NCI-H2171 treated with DMSO at 0.1 percent for 48 hours (cell line): ENCODE measurements around the gene CDYL2.

Experiments
- DNase-seq: peaks from one replicate; lab custom pipeline; 2025; lab: John Stamatoyannopoulos, UW

CDYL2 gene

DNA sequence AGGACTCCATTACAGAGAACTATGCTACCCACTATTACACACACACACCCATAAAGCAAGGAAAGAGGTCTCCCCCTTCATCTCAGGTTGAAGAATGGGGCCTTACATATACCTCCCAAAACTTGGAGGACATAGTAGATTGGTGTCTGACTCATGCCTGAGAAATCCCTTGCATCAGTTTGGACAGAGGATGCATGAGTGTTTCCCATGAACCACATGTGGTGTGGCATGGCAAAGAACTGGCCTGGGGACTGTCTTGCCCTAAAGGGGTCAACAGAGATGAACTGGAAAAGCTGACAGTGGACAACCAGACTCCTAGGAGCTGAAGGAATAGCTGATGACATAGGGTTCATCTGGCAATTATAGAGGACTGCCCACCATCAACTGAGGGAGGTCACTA is 209.6 kb downstream of the CDYL2 start:
- no peak for DNase-seq

DNA sequence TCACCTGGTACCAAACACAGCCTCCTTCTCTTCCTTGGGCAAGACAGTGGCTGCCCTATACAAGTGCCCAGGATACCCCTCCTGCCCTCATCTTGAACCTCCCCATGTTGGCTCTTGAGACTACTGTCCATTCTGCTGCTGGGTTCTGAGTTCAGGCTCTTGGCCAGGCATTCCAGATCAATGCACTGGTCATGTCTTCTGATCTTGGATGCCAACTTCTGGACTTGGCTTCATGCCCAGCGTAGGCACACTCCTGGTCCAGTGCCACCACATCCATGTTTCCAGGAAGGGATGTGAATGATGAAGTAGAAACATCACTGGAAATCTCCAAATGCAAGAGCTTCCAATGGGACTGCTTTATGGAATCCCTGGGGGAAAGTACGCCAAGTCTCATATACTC is 212.1 kb downstream of the CDYL2 start:
- DNase-seq = no peak

DNA sequence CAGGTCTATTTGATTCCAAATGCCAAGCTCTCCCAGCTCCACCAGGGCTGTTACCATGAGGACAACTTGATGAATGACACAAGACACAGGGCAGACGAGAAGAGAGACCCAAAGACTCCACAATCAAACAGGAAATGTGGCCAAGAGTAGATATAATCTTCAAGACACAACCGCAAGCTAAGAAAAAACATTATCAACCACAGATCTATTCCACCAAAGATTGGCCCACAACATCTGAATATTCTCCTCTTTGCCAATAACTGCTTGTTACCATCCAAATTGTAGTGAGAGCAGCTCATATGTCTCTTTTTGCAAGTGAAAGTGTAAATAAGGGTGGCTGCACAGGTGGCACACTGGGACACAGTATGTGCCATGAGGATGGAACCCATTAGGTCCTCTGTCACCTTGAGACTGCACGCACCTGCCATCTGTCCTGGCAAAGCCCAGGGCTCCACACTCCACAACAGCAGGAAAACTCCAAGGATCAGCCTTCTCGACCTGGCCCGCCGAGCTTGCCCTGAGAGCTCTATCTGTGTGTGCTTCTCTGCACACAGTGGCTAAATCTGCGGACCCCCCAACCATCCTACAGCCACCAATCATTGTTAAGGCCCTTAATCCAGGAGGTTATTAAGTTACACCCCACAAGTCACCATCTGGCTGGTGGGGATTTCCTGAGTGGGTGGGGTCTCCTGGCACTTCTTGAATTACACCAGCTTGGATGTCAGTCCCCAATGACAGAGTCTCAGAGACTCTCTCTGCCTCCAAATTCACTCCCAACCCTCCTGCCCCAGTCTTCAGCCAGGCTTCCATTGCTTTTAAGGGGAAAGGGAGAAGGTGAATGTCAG is 213.1 kb downstream of the CDYL2 start:
- DNase-seq = peak; percentile 64

DNA sequence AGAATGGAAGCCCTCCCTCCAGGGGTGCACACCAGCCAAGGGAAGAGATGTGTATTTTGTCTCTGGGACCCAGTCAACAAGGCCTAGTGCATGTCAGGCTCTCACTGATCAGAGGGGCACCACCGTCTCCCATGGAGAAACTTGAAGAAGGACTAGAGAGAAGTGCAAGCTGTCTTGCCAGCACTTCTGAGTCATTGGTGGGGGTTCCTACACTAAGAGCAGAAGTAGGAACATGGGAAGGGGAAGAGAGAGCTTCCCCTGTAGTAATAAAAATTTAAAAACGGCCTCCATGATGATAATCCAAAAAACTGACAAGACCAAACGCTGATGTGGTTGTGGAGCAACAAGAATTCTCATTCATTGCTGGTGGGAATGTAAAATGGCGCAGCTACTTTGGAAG is 217.3 kb downstream of the CDYL2 start:
- DNase-seq = no peak

DNA sequence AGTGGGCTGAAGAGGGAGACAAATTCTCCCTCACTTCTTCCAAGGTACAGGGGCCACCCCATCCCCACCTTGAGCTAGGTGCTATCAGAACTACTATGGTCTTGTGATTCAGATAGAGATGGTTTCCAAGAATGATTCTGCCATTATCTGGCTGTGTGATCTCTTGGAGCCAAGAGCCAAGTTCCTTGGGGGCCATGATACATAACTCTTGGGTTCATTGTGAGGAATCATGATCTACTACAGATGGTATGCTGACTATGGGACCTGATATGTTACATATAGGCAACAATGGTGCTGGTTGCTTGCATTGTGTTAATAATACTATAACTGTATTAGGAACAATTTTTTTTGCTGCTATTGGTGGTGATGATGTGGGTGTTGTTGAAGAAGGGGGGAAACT is 217.9 kb downstream of the CDYL2 start:
- no peak for DNase-seq

DNA sequence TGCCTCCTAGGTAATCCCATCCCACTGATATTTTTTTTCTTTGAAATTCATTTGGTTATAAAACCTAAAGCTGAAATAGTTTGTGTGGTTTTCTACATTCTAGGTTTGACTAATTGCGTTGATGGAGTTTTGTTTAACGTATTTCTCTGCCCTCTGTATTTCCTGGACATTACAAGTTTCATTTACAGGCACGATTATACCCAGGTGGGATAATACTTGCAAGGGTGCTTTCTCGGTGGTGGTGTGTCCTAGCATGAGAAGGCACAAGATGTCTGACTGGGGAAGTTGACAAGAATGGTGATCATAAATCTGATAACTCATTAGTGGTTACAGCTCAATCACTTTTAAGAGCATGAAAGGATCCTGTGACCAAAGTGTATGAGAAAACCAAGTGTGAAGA is 218.6 kb downstream of the CDYL2 start:
- DNase-seq = no peak

DNA sequence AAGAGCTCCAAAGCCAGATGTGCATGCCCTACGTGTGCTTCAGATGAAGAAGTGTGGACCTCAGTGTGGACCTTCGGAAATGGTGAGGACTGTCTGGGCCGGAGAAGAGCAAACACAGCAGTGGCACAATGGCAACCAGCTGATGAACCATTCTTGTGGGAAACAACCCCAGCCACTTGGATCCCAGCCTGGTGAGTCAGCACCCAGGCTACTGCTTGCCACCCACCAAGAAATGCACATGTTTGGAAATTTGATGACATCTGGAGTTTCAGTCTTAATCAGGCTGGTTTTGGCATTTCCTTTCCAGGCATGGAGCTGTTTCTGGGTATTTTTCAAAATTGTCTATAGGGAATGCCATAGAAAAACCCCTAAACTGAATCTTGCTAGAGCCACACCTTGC is 220.9 kb downstream of the CDYL2 start:
- DNase-seq = no peak

DNA sequence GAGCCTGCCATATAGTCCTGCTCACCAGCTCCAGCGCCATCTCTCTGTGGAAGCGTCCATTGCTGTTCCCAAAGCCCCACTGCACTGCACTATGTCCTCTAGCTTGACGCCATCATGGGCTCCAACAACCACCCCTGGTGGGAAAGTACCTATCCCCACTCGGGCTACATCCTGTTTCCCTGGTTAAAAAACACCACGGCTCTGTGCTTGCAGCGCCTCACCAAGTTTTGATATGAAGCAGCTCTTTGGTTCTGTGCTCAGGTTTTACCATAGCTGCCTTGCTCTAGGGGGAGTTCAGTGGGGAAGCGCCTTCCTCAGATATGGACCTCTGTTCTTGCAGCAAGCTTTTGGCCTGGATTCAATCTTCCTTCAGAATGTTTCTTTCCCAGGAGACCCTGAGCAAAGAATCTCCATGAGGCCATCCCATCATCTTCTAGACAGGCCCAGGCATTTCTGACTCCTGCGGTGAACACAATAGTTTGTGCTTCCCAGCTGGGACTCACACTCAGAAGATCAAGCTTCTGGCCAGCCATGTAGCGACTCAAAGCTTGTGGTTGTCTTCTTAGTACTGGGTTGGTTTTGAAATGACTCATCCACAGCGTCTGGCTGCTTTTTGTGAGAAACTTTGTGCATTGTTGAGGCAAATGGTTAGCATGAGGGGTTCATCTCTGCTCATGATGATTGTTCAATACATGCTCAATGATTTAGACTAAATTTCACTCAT is 224.1 kb downstream of the CDYL2 start:
- no peak for DNase-seq

DNA sequence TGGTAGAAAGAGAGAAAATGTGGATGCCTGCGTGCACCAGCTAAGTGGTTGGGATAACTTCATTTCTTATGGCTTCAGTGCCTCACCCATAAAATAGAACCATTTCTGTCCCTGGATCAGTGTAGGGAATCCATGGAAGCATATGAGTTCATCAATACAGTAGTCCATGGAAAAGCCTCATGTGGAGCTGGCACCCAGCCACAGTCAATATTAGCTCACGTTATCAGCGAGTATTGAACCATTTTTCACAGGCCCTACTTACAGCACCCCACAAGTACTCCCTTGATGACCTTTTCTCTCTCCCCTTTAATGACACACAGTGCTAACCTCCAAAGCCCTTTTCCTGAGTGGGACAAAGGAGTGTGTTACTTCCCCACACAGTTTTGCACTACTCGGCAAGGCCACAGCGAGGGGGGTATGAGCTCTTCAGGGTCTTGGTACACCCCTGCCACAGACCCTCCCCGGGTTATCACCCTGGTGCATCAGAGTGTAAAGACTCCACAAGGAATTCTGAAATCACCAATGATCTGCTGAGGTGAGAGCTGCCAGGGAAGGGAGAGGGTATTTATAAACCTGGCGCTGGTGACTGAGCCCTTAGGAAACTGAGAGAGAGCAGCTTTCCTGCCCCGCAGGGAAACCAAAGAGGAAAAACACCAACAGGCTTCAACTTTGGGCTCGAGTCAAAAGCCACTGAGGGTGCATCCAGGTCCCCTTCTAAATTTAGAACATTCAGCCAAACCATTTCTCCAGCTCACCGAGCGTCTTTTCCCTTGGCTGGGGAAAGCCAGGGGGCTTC is 226.7 kb downstream of the CDYL2 start:
- DNase-seq = no peak

DNA sequence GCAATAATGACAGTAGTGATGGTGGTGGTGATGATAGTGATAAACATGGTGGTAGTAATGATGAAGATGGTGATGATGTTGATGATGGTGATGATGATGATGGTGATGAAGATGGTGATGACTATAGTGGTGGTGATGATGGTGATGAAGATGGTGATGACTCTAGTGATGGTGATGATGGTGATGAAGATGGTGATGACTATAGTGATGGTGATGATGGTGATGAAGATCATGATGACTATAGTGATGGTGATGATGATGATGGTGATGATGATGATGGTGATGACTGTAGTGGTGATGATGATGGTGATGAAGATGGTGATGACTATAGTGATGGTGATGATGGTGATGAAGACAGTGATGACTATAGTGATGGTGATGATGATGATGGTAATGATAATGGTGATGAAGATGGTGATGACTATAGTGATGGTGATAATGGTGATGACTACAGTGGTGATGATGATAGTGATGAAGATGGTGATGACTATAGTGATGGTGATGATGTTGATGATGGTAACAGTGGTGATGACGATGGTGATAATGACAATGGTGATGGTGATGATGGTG is 228.0 kb downstream of the CDYL2 start:
- DNase-seq = no peak

DNA sequence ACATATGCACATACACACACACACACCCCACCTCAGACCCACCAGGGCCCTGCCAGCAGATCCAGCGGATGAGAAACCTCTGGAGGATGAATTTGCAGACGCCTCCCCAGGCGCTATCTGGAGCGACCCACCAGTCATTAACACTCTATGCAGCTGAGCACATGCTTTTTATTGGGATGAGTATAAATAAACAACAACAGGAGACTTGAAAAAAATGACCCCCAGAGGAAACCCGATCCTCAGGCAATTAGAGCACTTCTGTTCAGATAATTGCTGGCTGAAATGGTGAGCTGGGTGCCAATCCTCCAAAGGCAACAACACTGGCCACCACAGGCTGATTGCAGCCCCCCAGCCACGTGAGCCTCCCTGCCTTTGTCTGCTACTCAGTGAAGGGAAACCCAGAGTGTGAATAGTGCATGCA is 230.7 kb downstream of the CDYL2 start:
- DNase-seq = peak; percentile 65

DNA sequence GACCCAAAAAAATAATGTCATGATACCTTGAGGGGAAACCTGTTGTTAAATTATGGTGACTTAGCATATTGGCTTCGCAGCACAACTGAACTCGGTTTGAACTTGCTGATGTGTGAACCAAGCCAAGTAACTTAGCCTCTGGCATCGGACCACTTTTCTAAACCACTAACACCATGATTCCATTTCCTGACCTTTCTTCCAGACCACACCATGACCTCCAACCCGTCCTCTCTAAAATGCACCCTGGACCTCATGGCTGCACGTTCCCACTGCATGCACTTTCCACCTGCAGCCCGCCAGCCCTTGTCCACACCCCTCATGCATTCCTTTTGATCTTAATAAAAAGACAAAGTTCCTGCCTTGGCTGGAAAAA is 234.3 kb downstream of the CDYL2 start:
- DNase-seq = no peak

DNA sequence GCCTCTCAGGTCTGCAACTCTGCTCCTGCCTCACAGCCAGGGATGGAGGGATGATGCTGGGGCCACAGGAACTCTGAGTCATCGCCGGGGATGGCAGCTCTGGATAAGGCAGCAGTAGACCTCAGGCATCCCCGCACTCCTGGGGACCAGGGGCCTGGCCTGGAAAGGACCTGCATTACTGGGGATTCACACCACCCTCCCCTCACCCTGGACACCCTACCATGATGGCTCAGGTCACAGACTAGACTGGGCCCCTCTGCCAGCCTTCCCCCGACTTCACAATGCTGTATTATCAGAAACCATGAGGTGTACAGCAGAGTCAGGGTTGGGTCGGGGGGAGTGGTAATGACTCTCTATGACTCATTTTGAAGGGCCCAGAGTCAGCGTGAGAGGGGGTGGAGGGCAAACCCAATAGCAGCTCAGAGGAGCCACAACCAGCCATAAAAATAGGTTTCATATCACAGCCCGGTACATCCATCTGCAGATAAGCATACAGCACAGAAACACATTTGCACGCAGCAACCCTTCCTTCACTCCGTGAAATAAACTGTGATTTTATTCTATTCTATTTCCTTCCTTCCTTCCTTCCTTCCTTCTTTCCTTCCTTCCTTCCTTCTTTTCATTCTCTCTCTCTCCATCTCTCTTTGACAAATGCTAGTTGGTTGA is 234.8 kb downstream of the CDYL2 start:
- DNase-seq = no peak

DNA sequence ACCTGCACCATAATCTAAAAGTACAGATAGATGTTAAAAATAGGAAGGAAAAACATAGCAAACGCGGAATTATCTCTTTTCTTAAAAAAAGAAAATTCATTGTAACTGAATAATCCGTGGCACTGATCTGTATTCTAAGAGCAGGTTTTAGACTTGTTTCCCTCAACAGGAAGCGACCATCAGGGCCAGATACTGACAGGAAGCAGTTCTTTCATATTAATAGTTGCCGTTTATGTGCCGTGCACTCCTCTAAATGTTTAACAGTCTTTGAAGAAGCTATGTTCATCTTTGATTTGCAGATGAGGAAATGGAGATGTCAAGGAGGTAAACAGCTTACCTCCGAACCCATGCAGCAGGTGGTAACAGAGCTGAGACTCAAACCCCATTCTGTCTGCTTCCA is 240.0 kb downstream of the CDYL2 start:
- DNase-seq = no peak

DNA sequence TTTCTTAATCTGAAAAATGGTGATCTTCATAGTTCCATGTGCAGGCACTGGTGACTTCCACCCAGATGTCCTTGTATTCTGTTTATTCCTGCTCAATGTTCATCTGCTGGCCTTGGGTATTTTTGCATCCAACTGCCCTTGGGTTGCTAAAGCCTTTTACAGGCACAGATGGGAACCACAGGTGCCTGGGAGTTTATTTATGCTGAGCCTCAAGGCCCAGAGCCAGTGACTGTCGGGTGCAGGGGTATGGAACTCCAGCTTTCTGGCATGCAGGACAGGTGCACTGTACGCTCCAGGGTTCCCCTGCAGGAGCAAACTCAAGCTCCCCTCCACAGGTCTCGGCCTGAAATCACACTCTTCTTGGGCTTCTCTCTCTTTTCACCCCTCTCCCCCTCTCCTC is 241.3 kb downstream of the CDYL2 start:
- peak; percentile 1 for DNase-seq

DNA sequence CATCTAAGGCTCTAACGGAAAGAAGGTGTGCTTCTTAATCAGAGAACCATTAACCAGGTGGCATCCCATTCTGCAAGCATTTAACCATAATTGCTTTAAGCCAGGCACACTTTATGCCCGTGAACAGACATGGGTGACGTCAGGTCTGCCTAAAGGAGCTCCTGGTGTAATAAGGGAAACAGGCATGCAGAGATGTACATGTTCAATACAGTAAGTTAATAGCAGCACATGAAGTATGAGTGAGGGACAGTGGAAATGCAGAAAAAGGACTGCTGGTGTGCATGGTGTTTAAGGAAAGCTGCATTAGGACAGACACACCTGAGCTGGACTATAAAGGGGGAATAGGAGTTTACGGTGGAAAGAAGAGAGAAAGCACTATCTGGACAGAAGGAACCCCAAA is 245.0 kb downstream of the CDYL2 start:
- DNase-seq = no peak

DNA sequence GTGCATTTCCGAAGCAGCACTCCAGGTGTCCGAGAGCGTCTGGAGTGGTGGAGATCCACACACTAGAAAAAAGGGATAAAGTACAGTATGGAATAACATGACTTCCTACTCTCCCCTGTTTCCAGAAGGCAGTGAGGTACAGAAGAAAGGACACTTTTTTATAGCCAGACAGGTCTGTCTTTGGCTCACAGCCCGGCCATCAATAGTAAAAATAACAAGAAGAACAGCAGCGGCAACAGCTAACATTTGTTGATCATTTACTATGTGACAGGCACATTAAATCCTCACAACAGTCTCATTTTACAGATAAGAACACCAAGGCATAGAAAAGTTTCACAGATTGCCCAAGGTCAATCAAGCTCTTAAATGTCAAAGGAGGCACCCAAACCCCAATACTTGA is 247.4 kb downstream of the CDYL2 start:
- DNase-seq = no peak

DNA sequence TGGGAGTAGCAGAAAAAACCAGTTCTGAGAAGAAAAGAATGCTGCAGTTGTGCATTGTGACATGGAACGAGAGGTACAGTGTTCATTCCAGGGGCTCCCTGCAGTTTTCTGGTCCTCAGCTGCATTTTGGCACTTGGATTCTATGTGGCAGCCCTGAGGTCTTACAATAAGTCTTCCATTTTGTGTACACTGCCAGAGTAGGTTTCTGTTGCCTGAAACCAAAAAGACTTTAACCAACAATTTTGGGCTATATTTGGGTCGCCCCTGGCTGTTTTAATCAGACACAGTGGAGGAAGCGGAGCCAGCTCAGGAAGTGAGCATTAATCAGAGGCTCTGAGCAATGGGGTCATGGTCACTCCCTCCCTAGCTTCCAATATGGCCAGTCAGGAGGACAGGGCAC is 247.9 kb downstream of the CDYL2 start:
- no peak for DNase-seq

DNA sequence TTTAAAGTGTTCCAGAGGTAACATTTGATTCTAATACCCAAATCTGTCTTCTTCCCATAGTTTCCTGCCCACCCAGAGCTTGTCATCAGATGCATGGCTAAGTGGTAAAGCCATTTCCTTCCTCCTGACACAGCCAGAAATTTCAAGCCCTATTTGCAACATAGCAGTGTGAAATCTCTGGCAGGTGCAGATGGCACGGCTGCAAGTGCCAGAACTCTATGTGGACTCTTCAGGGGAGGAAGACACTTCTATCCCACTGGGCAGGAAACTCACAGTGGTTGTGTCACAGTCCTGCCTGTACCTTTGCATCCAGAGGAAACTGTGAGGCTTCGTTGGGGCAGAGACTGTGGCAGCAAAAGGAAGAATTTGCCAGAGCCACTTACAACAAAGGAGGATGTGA is 250.4 kb downstream of the CDYL2 start:
- DNase-seq = no peak

DNA sequence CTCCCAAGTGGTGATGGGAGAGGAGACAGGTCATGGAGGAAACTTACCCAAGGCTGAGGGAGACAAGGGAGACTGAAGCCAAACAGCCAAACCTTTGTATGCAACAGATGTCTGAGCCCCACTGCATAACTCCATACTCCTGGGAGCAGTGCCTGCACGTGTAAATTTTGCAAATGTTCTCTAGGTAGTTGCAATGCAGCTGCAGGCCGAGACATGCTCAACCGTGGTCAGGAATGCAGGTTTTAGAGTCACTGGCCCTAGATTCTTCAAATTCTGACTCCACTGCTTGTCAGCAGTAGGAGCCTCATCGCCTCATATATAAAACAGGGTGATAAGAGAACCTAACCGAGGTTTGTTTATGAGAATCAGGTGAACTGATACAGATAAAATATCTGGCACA is 252.1 kb downstream of the CDYL2 start:
- DNase-seq = no peak
